Gastroesophageal sphincter (tissue), 3 donors: ENCODE data around the gene ATG7.

Source experiments
- CTCF ChIP-seq, 4 experiments: fragments of 200-600 bp in 2 of 4; fragments of 450-650 bp in 2 of 4; sonication (generic) in 1 of 4; IDR thresholded peaks; one replicate each; pipeline ENCODE4 v1.5.1; 2017 to 2019; ENCODE audit warnings: antibody characterized with exemption in 4 of 4, mild to moderate bottlenecking in 2 of 4, moderate library complexity in 2 of 4
- EP300 ChIP-seq: sonication (generic); formaldehyde crosslinking; IDR thresholded peaks from one replicate; pipeline ENCODE4 v1.6.1; 2017; ENCODE audit warnings: antibody characterized with exemption, mild to moderate bottlenecking
- POLR2A ChIP-seq, 2 donors: fragments of 450-650 bp; IDR thresholded peaks; one replicate each; pipeline ENCODE4 v1.6.1; 2017; ENCODE audit warnings: antibody characterized with exemption in 2 of 2, mild to moderate bottlenecking in 2 of 2, moderate library complexity in 1 of 2
- POLR2AphosphoS5 ChIP-seq: sonication (generic); formaldehyde crosslinking; IDR thresholded peaks from one replicate; pipeline ENCODE4 v1.6.1; 2017; ENCODE audit warnings: antibody characterized with exemption

GRCh38 chr3:11375333-11376088 lies 103.3 kb downstream of the ATG7 start:
- TF ChIP-seq CTCF (IDR thresholded peaks at IDR 0.05), result no peak
- TF ChIP-seq POLR2AphosphoS5, result peak; percentile 7
- TF ChIP-seq EP300, result no peak
- no peak for TF ChIP-seq POLR2A (IDR thresholded peaks at IDR 0.05)
